Myocyte (in vitro differentiated cells): ENCODE results near the gene CPNE7. TPM values are rescaled to one million over a fixed set of nuclear protein-coding genes. Genes with fewer than 3 reads are reported as not detected.

Source experiments
- DNase-seq: peaks from one replicate; pipeline ENCODE4 v3.0.0-alpha.2; 2012; ENCODE audit warnings: low read depth
- total RNA-seq: library from RNA; depleted of rRNA; stranded (reverse); fragments of >200 nt; gene quantifications from 2 replicates; pipeline ENCODE4 v1.2.3, GENCODE V29; 2014

The CPNE7 gene
- total RNA-seq, 1 donor from 2014 or later: 8.1 TPM

DNA sequence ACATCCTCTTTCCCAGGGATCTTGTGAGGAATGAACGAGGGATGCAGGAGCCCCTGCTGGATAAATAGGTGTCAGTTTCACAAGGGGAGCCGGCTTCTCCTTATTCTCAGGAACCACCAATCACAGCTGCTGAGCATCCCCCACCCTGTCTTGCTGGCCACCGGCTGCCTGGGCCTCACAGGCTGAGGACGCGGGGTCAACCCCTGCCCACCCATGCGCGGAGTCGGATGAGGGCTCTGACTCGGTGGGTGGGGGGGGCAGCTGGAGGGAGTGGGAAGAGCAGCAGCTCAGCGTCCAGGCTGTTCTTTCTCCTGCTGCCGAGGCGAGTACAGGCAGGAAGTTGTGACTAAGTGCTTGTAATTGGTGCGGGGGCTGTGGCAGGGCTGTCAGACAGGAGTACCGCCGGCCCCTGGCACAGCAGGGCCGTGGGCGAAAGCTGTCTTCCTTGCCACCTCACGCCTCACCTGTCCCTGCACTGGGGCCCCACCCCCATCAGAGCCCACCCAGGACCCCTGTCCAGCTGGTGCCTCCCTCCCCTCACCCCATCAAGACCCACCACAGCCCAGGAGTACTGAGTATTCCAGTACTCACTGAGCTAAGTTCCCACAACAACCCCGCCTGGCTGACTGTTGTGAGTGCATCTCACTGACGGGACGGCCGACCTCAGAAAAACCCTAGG is 26.9 kb downstream of the CPNE7 start:
- DNase-seq: peak; percentile 47

DNA sequence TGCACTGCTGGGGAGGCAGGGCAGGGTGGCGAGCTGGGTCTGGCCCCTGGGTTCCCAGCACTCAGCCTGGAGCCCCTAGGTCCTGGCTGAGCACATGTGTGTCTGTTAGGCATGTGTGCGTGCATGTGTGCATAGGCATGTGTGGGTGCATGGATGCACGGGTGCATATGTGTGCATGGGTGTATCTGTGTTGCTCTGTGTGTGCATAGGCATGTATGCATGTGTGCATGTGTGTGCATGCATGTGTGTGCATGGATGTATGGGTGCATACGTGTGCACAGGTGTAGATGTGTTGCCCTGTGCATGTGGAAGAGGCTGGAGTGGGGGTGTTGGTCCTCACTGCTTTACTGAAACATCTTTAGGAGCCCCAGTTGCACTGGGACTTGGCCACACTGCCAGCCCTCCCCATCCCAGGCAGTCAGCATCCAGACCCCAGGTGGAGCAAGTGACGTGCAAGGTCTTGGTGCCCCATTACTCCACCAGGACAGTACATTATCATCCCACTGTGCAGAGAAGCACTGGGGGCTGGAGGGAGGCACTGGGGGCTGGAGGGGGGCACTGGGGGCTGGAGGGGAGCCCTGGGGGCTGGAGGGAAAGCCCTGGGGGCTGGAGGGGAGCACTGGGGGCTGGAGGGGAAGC is 27.5 kb downstream of the CPNE7 start:
- no peak for DNase-seq

DNA sequence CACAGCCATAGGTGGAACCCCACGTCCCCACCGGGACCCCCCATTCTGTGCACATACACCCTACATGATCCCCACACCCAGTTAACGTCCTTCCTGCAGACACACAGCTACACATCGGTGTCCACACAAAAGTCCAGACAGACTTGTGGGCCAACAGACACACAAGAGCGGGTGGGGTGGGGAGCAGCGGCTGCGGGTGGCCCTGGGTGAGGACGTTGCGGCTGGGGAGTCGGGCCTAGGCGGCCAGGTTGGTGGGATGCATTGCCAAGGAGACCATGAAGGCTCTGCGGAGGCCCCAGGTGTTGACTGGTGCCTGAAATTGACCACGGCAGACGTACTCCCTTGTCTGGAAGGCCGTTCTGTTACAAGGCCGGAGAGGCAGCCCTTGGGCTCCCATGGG is 29.2 kb downstream of the CPNE7 start:
- DNase-seq: no peak

DNA sequence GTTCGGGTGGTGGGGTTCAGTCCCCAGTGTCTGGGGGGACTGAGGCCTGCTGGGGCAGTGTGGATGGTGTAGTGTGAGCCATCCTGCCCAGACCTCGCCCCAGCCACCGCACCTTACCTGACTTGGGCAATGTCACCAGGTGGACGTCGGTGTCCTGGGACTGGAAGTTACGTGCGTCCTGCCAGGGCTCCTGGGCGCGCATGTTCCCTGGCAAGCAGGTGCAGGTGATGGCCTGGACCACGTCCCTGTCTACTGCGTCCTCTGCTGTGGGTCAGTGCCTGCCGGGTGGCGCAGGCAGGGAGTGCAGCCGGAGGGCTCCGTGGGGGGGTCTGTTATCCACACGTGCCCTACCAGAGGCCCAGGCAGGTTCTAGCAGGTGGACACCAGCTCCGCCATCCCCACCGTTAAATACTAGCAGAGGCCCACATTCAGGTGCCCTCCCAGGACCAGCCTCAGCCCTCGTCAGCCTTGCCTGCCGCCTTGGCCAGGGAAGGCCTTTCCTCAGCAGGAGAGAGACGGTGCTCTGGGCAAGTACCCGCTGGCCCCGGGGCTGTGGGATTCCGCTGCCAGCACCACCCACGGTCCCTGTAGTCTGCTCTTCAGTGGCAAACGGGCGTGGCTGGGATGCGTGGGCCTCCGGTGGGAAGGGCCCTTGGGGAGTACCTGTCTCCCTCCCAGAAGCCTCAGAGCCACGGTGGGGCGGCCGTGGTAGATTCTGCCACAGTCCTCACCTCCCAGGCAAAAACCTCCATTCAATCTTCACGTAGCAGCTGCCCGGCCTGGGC is 29.8 kb downstream of the CPNE7 start:
- no peak for DNase-seq

DNA sequence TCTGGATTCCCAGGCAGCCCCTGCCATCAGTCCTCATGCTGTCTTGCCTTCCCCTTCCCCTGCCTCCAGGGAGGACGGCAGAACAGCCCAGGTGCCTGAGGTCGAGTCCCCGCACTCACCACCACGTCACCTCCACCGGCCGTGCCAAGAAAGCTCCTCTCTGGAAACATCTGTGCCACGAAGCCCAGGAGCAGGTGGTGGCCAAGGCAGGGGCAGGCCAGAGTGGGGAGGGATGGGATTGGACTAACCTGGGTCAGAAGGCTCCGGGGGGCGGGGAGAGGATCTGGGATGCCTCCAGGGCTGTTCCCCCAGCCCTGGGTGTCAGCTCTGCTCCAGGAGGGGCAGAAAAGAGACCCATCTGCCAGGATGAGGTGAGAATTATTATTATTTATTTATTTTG is 30.4 kb downstream of the CPNE7 start:
- DNase-seq: no peak

DNA sequence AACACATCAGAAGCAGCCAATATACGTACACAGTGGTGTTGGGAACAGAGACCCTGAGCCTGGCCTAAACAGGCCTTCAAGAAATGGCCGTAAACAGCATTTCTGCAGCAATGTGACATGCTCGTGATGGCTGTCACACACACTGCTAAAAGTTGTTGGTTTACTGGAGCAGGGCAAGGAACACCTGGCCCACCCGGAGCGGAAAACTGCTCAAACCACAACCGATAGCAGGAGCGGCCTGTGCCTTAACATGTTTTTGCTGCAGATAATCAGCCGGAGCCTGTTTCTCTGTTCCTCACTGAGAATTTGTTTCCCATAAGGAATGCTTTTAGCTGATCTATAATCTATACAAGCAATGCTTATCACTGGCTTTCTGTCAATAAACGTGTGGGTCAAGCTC is 31.9 kb downstream of the CPNE7 start:
- no peak for DNase-seq

DNA sequence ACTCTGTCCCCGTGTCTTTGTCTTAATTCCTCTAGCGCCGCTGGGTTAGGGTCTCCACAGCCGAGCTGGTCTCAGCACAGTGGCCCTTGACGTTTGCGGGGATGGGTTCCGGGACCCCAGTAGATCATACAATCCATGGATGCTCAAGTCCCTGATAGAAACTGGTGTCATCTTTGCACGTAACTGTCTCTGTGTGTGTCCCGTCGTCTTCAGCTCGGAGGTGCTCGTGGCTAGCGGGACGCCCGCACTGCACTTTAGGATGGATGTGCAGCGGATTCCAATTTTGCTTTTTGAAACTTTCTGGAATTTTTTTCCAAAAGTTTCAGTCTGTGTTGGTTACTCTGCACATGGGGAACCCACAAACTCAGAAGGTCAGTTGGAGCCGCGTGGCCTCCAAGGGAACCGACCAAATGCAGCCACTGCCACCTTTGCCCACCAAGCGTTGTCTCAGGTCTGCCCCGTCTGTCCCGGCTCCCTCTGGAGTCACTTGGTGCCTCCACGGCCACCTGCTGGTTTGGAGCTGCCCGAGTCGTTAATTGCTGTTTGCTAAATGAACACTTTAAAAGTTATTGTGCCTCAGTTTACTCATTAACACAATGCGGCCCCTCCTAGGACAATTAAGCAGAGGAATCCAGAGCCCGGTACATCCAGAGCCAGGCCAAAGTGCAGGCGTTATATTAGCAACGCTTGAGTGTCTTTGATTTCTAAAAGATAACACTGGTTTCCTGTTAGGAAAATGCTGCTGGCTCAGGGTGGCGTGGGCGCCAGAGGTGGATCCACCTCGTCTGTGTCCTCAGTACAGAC is 32.6 kb downstream of the CPNE7 start:
- DNase-seq: no peak

DNA sequence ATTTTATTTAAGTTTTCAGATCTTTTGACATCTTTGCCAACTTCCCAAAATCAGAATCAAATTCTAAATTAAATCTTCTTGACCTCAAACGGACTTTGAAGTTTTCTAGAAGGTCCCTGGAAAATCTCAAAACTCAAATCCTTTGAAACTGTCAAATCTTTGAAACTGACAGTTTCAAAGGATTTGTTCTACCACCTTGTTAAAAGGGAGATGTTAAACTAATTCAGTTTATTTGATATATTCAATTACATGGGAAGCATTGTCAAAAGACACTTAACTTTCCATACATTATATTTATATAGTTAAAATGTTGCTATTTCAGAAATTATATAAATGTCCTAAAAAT is 34.5 kb downstream of the CPNE7 start:
- no peak for DNase-seq

DNA sequence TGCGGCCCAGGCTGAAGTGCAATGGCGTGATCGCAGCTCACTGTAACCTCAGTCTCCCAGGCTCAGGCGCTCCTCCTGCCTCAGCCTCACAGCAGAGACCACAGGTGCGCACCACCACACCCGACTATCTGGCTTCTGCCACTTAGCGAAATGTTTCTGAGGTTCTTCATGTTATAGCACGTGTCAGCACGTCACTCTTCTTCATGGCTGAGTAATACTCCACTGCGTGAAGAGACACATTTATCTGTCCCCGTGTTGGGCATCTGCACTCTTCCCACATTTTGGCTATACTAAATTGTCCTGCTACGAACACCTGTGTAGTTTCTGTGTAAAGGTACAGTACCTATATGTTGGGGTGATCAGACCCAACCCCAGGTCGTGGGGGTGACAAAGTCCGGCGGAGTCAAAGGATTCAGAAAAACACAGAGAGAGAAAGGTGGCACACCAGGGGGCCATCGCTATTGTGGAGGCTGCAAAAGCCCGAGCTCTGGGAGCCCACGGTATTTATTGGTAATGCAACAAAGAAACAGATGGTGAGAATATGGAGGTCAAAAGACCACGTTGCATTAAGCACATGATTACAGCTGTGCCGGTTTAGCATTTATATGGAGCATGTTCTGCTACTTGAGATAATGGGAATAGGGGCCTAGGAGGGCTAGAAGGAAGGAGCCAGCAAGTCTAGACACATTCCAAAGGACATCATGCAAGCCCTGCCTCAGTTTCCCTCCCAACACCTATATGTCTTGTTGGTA is 37.0 kb downstream of the CPNE7 start:
- DNase-seq: no peak

DNA sequence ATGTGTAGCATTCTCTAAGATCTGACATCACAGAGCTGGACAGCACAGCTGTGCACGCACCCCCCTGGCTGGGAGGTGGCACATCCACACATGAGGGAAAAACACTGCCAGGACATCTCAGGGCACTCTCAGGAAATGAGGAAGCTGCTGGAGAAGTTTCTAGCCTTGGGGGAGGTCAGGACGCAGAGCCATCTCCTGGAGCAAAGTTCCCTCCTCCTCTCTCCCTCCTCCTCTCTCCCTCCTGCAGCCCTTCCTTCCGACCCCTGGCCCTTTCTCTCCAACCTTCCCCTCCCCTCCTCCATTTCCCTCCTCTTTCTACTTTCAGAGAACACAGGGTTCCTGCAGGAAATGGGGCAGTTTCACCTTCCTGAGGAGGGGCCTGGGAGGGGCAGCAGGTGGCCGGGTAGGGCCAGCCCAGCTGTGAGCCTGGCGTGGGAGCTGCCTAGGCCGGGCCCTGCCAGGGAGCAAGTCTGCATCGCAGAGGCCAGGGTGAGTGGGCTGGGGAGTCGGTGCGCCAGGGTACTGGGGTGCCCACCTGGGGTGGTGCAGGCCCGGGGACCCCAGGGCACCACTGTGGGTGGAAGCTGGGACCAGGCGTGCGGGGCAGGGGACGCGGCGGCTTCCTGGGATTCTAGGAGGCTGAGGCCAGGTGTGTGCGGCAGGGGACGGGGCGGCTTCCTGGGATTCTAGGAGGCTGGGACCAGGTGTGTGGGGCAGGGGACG is 37.8 kb downstream of the CPNE7 start, which contains the start of gene DPEP1:
Gene DPEP1 (plus strand): TSS at position 412 of the 723 bp plus-strand sequence. CDS start 16,769 bp downstream, outside the sequence.
- DNase-seq: no peak

DNA sequence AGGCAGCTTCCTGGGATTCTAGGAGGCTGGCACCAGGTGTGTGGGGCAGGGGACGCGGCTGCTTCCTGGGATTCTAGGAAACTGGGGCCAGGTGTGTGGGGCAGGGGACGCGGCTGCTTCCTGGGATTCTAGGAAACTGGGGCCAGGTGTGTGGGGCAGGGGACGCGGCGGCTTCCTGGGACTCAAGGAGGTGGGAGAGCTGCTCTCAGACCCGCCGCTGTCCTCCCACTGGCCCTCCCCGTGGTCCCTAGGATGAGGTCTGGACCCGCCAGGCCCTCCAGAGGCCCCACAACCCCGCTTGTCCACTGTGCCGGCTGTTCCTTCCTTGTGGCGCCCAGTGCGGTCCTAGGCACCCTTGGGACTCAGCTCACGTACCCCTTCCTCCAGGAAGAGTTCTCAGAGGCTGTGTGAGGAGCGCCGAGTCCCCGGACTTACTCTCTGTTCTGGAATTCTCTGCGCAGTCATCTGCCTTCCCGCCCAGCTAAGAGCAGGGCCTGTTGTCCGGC is 38.4 kb downstream of the CPNE7 start:
- no peak for DNase-seq

DNA sequence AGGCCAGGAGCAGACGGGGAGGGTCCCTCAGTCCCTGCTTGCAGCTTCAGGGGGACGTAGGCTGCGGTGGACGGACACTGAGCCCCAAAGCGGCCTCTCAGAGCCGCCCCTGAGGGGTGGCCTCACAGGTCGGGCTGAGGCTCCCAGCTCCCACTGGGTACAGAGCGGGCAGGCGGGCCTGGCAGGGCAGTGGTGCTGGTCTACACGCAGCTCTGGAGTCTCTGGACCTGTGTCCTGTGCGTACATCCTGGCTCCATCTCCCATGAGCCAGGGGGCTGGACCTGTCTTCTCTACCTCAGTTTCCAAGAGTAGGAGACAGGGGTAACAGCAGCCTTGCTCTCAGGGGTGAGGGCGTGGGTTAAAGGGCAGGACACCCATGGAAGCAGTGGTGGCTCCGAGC is 39.6 kb downstream of the CPNE7 start:
- DNase-seq: no peak

DNA sequence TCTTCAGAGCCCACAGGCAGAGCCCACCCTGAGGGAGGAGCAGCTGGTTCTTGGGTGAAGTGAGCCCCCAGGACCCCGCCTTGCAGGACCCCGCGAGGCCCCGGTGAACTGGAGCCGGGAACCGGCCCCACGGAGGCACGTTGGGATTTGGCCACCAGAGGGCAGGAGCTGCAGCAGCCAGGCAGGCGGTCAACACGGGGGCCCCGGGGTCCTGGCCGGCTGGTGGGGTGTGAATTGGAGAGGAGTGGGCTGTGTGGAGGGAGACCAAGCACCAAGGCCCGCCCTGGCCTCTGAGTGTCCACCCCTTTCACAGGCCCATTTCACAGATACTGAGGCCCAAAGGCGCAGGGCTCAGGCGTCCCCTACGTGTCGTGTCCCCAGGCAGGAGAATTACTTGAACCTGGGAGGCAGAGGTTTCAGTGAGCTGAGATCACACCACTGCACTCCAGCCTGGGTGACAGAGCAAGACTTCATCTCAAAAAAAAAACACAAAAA is 40.1 kb downstream of the CPNE7 start:
- DNase-seq: no peak

DNA sequence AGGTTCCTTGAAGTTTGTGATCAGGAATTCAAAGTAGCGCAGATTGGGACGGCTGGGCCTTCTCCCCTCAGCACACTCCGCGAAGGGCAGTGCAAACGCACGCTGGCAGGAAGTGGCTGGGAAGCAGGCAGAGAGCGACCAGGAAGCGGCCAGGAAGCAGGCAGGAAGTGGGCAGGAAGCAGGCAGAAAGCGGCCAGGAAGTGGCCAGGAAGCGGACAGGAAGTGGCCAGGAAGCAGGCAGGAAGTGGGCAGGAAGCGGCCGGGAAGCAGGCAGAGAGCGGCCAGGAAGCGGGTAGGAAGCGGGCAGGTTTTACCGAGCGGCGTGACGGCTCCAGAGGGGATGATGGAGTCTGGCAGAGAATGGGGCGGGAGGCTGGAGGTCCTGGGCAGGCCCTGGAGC is 41.1 kb downstream of the CPNE7 start:
- no peak for DNase-seq

DNA sequence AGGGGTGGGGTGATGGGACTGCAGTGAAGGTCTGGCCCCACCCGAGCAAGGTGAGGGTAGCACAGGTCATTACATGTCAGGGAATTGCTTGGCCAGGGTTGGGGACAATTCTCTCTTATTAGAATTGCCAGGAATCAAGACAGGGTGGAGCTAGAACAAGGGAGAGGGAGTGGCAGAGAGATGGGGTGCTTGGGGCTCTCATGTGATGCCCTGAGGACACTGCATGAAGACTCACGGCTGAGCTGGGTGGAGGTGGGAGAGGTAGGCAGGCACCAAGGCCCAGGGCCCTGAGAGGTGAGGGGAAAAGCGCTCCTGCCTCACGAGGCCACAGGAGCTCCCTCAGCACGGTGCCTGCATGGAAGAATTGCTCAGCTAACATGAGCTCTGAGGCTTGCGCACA is 41.5 kb downstream of the CPNE7 start:
- no peak for DNase-seq

DNA sequence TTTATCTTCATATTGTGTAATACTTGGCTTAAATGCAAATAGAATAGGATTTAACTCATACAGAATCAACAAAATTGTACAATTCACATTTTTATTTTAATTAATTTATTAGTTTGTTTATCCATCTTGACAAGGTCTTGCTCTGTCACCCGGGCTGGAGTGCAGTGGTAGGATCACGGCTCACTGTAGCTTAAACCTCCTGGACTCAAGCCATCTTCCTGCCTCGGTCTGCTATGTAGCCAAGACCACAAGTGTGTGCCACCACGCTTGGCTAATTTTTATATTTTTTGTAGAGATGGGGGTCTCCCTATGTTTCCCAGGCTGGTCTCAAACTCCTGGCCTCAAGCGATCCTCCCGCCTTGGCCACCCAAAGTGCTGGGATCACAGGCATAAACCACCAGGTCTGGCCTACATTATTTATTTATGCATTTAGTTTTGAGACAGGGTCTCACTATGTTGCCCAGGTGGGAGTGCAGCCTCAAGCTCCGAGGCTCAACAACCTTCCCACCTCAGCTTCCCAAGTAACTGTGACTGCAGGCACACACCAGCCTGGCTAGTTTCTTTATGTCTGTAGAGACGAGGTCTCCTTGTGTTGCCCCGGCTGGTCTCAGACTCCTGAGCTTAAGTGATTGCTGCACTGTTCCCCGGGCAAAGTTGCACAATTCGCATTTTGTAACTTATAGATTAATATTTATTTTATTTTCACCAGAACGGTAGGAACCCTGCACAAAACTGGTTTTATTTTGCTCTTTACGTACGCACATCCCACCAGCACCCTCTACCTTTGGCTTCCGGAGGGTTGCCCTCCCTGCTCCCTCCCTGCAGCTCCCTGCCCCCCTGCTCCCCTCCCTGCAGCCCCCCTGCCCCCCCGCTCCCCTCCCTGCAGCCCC is 42.8 kb downstream of the CPNE7 start:
- DNase-seq: no peak

DNA sequence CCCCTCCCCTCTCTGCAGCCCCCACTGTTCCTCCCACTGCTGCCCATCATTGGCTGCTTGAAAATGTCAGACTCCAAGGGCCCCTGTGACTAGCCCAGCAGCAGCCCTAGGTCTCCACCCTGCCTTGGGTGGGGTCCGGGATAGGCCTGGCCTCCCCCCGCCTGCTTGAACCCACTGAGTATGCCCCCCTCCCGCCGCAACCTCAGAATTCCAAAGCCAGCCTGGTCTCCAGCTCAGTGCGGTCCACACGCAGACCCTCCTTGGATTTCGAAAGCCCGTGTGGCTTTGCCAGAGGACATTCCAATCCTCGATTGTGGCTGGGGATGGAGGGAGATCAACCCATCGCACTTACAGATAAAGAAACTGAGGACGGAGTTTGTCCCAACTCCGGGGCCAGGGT is 44.3 kb downstream of the CPNE7 start:
- DNase-seq: peak; percentile 31

DNA sequence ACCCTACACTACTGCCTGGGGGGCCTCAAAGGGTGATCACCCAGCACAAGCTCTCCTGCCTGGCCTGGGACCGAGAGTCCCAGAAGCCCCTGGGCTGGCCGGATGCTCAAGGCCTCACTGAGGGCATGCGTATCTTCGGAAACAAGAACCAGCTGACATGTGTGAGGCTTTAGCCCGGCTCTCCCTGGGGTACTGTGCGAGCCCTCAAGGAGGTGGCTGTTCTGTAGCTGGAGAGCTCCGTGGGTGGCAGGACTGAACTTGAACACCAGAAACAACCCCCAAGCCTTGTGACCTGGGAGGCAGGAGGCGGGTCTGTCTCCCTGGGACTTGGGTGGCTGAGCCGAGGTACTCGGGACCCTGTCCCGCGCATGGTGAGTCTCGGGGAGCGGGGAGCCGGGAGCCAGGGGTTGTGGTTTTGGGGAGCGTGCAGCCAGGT is 44.9 kb downstream of the CPNE7 start:
- DNase-seq: no peak
